ENCODE measurements around the gene TIMMDC1.

DNA sequence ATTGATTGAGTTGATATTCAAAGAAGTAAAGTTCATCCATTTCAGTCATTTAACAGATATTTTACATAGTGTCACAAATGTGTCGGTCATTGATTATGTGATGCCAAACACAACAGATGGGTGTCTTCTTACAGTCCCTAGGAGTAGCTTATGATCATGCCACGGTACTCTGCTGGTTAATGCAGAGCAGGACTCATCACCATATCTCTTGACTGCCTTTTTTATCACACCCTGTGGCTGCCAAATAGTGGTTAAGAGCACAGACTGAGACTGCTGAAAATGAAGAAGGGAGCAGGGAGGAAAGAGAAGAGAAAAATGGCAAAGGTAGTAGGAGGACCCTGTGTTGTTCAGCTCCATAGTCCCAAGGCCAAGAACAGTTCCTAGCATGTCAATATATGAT, 12.8 kb upstream of the TIMMDC1 start:
- TF ChIP-seq, protein P1, sequence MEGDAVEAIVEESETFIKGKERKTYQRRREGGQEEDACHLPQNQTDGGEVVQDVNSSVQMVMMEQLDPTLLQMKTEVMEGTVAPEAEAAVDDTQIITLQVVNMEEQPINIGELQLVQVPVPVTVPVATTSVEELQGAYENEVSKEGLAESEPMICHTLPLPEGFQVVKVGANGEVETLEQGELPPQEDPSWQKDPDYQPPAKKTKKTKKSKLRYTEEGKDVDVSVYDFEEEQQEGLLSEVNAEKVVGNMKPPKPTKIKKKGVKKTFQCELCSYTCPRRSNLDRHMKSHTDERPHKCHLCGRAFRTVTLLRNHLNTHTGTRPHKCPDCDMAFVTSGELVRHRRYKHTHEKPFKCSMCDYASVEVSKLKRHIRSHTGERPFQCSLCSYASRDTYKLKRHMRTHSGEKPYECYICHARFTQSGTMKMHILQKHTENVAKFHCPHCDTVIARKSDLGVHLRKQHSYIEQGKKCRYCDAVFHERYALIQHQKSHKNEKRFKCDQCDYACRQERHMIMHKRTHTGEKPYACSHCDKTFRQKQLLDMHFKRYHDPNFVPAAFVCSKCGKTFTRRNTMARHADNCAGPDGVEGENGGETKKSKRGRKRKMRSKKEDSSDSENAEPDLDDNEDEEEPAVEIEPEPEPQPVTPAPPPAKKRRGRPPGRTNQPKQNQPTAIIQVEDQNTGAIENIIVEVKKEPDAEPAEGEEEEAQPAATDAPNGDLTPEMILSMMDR (IDR thresholded peaks at IDR 0.05): no peak
- TF ChIP-seq POLR2A (IDR thresholded peaks at IDR 0.05): no peak
